HepG2 (cell line): Measurements from ENCODE around the gene NTN5.

ENCODE experiments used
- NFE2L1 ChIP-seq: sonication (generic); formaldehyde crosslinking; IDR thresholded peaks from 2 replicates; pipeline ENCODE4 v1.4.0; 2020; ENCODE audit warnings: missing genetic modification reagents, mild to moderate bottlenecking, borderline replicate concordance
- REST ChIP-seq, 2 experiments: IDR thresholded peaks; 2 replicates each; pipeline ENCODE4 v1.6.1; 2011 to 2012; ENCODE audit warnings: low read length in 2 of 2, borderline replicate concordance in 1 of 2, low read depth in 1 of 2, mild to moderate bottlenecking in 1 of 2, moderate library complexity in 1 of 2
- ZNF431 ChIP-seq: sonication (generic); formaldehyde crosslinking; IDR thresholded peaks from 2 replicates; pipeline ENCODE4 v1.9.0; 2022; ENCODE audit warnings: missing genetic modification reagents, low read depth, mild to moderate bottlenecking, borderline replicate concordance

DNA sequence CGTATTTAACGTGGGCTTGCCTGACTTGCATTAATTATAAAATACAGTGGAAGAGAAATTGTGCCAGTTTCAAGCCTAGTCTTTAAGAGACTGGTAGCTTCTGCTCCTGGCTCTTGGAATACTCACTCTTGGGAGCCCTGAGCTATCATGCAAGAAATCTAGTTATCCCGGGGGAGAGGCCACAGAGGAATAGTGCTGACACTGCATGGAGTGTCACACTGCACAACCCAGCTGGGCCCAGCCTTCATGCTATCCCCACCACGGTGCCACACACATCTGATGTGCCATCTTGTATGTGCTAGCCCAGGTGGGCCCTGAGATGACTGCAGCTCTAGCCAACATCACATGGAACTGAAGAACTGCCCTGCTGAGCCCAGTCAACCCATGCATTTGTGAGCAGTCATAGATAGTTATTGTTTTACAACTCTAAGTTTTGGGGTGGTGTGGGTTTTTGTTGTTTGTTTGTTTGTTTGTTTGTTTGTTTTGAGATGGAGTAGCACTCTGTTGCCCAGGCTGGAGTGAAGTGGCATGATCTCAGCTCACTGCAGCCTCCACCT is 38.4 kb upstream of the NTN5 start:
- TF ChIP-seq ZNF431 (CRISPR knock-in tag) (no peak), NFE2L1 (CRISPR knock-in tag) (no peak), REST (IDR thresholded peaks at IDR 0.05; ENCODE audit: borderline replicate concordance in 1 of 2, low read depth in 1 of 2, low read length in 2 of 2) (no peak)
